Activated CD8-positive, alpha-beta T cell treated with anti-CD3 and anti-CD28 coated beads, Interleukin-2, amount 10 ng/mL, durations not matched to agents 7 days and 5 days (primary cell): ENCODE measurements around the gene GTPBP3. TPM values are rescaled to one million over a fixed set of nuclear protein-coding genes. Genes with fewer than 3 reads are reported as not detected.

Experiments used
- ATAC-seq: fragments of 150-1000 bp; cut with Tn5 transposase; one replicate; pipeline ENCODE4 v1.10.0; 2021; ENCODE audit warnings: moderate library complexity
- CTCF ChIA-PET: fragments of 350-600 bp; sonication (Branson Sonifier 250); formaldehyde crosslinking; loops from one replicate; lab custom pipeline; 2021; ENCODE audit warnings: antibody characterized with exemption; lab: Charles Lee
- POLR2A ChIA-PET: fragments of 350-600 bp; sonication (Branson Sonifier 250); formaldehyde crosslinking; loops from one replicate; lab custom pipeline; 2021; ENCODE audit warnings: antibody characterized with exemption; lab: Charles Lee
- DNase-seq: peaks from one replicate; pipeline ENCODE4 v3.0.0-alpha.2; 2020
- H3K27ac Mint-ChIP-seq: one replicate; pipeline ENCODE4 v1.8.0; 2021; ENCODE audit warnings: mild to moderate bottlenecking, mixed read lengths
- H3K27me3 Mint-ChIP-seq: one replicate; pipeline ENCODE4 v1.8.0; 2021; ENCODE audit warnings: low read depth, mixed read lengths
- H3K36me3 Mint-ChIP-seq: one replicate; pipeline ENCODE4 v1.8.0; 2021; ENCODE audit warnings: low read depth, mixed read lengths
- H3K4me1 Mint-ChIP-seq: one replicate; pipeline ENCODE4 v1.8.0; 2021; ENCODE audit warnings: low read depth, mixed read lengths
- H3K4me3 Mint-ChIP-seq: one replicate; pipeline ENCODE4 v1.8.0; 2021; ENCODE audit warnings: mild to moderate bottlenecking, mixed read lengths
- H3K9me3 Mint-ChIP-seq: one replicate; pipeline ENCODE4 v1.8.0; 2022; ENCODE audit warnings: mixed read lengths; ENCODE audit not compliant: insufficient read depth
- total RNA-seq, 2 experiments: library from RNA; stranded (reverse); gene quantifications; one replicate each; pipeline ENCODE4 v1.2.3, GENCODE V29; 2021

Gene GTPBP3
- total RNA-seq, 2 experiments from 2014 or later: 38.6 to 39.4 TPM

DNA sequence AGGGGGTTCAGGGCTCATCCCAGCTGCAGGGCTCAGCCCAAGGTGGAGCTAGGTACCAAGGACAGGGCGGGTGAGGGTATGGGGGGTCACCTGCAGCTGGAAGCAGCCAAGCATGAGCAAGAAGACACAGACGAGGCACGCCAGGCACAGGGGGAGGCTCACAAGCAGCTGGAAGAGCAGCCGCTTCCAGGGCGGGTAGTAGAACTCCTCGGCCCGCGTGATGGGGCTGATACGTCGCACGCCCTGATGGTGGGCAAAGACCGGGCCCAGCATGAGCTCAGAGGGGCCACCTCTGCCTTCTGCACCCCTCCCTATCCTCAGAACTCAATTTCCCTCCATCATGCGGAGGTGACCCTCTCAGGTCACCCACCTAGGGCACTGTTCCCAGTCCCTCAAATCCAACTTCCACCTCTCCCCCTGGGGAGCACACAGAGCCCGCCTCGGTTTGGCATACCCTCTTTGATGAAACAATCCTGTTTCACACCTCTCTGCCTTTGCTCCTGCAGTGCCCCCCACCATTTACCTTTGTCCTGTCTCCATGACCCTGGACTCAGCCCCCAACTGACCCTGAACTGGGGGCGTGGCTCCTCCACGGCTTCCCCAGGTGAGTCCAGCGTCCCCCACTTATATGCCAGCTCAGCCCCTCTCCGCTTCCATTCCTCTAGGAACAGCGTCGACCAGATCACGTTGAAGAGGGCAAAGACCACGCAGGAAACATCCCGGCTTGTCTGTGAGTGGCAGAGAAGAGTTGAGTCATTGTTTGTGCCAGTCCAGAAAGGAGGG lies 6.9 kb upstream of the GTPBP3 start:
- ChIA-PET POLR2A (interaction anchor here (0.5 kb wide), 1 partner anchor 520 kb away, joined by 3 read pairs; no protein-coding TSS in a partner anchor), CTCF (interaction anchor here (1.1 kb wide), 1 partner anchor 24 kb away, joined by 3 read pairs; no protein-coding TSS in a partner anchor)
- ATAC-seq (no peak), DNase-seq (peak; percentile 20)
- Mint-ChIP-seq H3K27me3 (peaks cover 4% of the 10 kb centered on the region), H3K36me3 (peaks cover 16% of the 10 kb centered on the region), H3K4me3 (peak overlapping the region; percentile 31), H3K9me3 (no peaks in the 10 kb centered on the region), H3K4me1 (peaks cover 30% of the 10 kb centered on the region), H3K27ac (no peak overlapping the region)

- POLR2A ChIA-PET: no interaction called here
- ATAC-seq: no peak
- H3K4me3 Mint-ChIP-seq: no peak overlapping the region
- H3K27ac Mint-ChIP-seq: no peak overlapping the region
- peaks cover 4% of the 10 kb centered on the region for H3K27me3 Mint-ChIP-seq
- CTCF ChIA-PET: interaction anchor here (1.1 to 1.8 kb wide), 3 partner anchors 12 to 55 kb away, joined by 3 to 7 read pairs (median 5); no protein-coding TSS in a partner anchor
- H3K4me1 Mint-ChIP-seq: peaks cover 33% of the 10 kb centered on the region
- peaks cover 16% of the 10 kb centered on the region for H3K36me3 Mint-ChIP-seq
- peak; percentile 21 for DNase-seq
- H3K9me3 Mint-ChIP-seq: no peaks in the 10 kb centered on the region
These were observed 6.3 kb upstream of the GTPBP3 start for GRCh38 chr19:17331045-17331558.

GRCh38 chr19:17332360-17332676 lies 5.0 kb upstream of the GTPBP3 start:
- Mint-ChIP-seq H3K27me3 (peaks cover 4% of the 10 kb centered on the region), H3K36me3 (peaks cover 16% of the 10 kb centered on the region), H3K27ac (no peak overlapping the region), H3K9me3 (no peaks in the 10 kb centered on the region), H3K4me1 (peaks cover 34% of the 10 kb centered on the region), H3K4me3 (no peak overlapping the region)
- ATAC-seq (no peak), DNase-seq (no peak)
- CTCF ChIA-PET: interaction anchor here (1.1 to 4.2 kb wide), 5 partner anchors 12 to 59 kb away, joined by 3 to 27 read pairs (median 5); partner anchors contain the start of gene DDA1
- POLR2A ChIA-PET: interaction anchor here (0.6 to 0.7 kb wide), 2 partner anchors 16 to 20 kb away, joined by 3 read pairs; no protein-coding TSS in a partner anchor

GRCh38 chr19:17332677-17333581 lies 4.4 kb upstream of the GTPBP3 start:
- peaks cover 4% of the 10 kb centered on the region for H3K27me3 Mint-ChIP-seq
- ChIA-PET CTCF (interaction anchor here (0.8 to 4.2 kb wide), 9 partner anchors 11 to 72 kb away, joined by 3 to 27 read pairs (median 4); partner anchors contain the start of gene DDA1), POLR2A (interaction anchor here (0.7 to 1.5 kb wide), 5 partner anchors 20 to 107 kb away, joined by 3 to 5 read pairs (median 3); partner anchors contain the start of genes DDA1, MRPL34 and OCEL1)
- H3K4me3 Mint-ChIP-seq: peak overlapping the region; percentile 38
- peak; percentile 63 for DNase-seq
- H3K4me1 Mint-ChIP-seq: peaks cover 35% of the 10 kb centered on the region
- ATAC-seq: no peak
- H3K36me3 Mint-ChIP-seq: peaks cover 16% of the 10 kb centered on the region
- H3K9me3 Mint-ChIP-seq: no peaks in the 10 kb centered on the region
- H3K27ac Mint-ChIP-seq: peak overlapping the region; percentile 61

DNA sequence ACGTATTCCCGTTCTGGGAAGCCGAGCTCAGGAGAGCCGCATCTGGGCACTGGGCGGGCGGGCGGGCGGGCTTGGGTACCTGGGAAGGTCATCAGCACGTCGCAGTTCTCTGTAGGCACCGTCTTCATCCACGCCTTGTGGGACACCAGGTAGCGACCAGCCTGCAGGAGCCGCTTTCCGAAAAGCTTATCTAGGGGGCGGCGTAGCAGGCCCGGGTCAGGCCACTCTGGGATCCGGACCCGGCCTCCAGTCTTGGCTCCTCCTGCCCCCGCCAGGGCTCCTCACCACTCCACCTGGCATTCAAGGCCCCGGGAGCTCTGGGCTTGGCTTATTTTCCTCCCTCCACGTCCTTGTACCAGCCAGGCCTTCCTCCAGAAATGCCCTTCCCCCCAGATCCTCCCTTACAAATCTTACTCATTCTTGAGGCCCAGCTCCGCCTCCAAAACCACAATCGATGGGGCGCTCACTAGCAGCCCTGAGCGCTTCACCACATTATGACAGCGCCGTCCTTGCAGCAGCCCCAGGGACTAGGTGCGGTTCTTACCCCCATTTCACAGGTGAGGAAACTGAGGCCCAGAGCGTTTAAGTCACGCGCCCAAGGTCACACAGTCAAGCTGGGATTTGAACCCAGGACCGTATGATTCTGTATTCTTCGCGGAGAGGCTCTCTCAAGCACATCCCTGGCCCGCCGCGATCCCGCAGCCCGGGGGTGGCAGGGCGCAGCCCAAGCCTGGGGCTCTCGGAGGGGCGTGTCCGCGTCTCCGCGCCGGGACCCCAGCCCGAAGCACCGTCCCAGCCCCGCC lies 3.5 kb upstream of the GTPBP3 start:
- ATAC-seq (peak; percentile 23), DNase-seq (peak; percentile 88)
- Mint-ChIP-seq H3K9me3 (no peaks in the 10 kb centered on the region), H3K27ac (peak overlapping the region; percentile 89), H3K4me1 (peaks cover 44% of the 10 kb centered on the region), H3K27me3 (peaks cover 4% of the 10 kb centered on the region), H3K4me3 (peak overlapping the region; percentile 84), H3K36me3 (peaks cover 21% of the 10 kb centered on the region)
- CTCF ChIA-PET: interaction anchor here (0.8 to 4.2 kb wide), 8 partner anchors 10 to 208 kb away, joined by 3 to 27 read pairs (median 4); partner anchors contain the start of gene DDA1
- POLR2A ChIA-PET: interaction anchor here (0.7 to 1.5 kb wide), 5 partner anchors 21 to 108 kb away, joined by 3 to 5 read pairs (median 4); partner anchors contain the start of genes DDA1, MRPL34 and OCEL1

DNA sequence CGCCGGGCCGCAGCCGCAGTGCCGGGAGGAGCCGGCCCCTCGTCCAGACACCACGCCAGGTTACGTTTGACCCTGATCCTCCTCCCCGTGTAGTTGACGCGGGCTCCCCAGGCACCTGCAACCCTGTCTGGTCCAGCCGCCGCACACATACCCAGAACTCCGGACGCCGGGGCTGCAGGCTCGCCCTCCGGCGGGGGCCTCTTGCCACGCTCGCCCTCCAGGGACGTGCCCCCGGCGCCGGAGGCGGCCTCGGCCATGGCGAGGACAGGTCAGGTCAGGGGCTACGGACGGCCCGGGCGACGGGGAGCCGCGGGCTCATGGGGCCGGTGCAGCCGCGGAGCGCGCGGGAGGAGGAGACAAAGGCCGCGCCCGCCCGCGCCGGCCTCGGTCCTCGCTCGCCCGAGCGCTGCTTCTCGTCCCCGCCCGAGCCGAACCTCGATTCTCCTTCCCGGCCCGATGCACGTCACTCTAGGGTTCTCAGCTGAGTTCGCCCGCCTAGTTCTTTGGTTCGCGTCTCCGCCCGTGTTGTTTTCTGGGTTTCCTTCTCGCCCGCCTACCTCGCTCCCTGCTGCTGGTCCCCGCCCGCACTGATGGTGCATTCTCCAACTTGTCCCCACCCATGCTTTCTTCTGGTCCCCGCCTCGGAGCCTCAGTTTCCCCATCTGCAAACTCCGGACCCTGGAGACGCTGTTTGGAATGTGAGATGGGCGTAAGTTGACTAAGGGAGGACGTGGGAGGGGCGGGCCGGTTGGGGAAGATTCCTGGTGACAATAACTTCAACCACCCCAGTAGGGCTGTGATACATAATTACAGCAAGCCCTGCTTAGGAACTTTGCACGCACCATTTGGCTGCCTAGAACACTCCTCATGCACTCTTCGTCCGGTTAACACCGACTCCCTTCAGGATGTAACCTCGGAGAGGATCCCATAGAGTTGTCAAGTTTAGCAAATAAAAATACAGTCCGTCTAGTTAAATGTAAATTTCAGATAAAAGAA lies 2.6 kb upstream of the GTPBP3 start, which contains the start of gene ANO8:
TSS of gene ANO8 (minus strand) at position 442 of the 996 bp plus-strand sequence. CDS start at position 257, 185 bp downstream.
- peak within 1 kb of the TSS; percentile 89 for H3K27ac Mint-ChIP-seq
- H3K36me3 Mint-ChIP-seq: peaks cover 22% of the 10 kb centered on the region
- POLR2A ChIA-PET: interaction anchor here (0.8 to 1.5 kb wide), 4 partner anchors 22 to 109 kb away, joined by 3 to 5 read pairs (median 4); partner anchors contain the start of genes DDA1, MRPL34 and OCEL1
- DNase-seq: peak; percentile 97
- peak within 1 kb of the TSS; percentile 84 for H3K4me3 Mint-ChIP-seq
- ATAC-seq: peak; percentile 62
- CTCF ChIA-PET: interaction anchor here (0.9 to 4.2 kb wide), 9 partner anchors 11 to 209 kb away, joined by 3 to 27 read pairs (median 3); partner anchors contain the start of gene DDA1
- H3K4me1 Mint-ChIP-seq: peaks cover 45% of the 10 kb centered on the region
- peaks cover 3% of the 10 kb centered on the region for H3K27me3 Mint-ChIP-seq
- no peaks in the 10 kb centered on the region for H3K9me3 Mint-ChIP-seq

- no peak for ATAC-seq
- Mint-ChIP-seq H3K4me1 (peaks cover 45% of the 10 kb centered on the region), H3K36me3 (peaks cover 21% of the 10 kb centered on the region), H3K27ac (no peak overlapping the region), H3K9me3 (no peaks in the 10 kb centered on the region), H3K27me3 (no peaks in the 10 kb centered on the region), H3K4me3 (peak overlapping the region; percentile 48)
- CTCF ChIA-PET: interaction anchor here (0.9 to 4.2 kb wide), 4 partner anchors 10 to 151 kb away, joined by 3 to 27 read pairs (median 4); partner anchors contain the start of gene DDA1
- POLR2A ChIA-PET: interaction anchor here (0.6 to 1.2 kb wide), 3 partner anchors 12 to 84 kb away, joined by 3 read pairs; partner anchors contain the start of genes DDA1 and MVB12A
- no peak for DNase-seq
These were observed 1.8 kb upstream of the GTPBP3 start for GRCh38 chr19:17335575-17335974.

DNA sequence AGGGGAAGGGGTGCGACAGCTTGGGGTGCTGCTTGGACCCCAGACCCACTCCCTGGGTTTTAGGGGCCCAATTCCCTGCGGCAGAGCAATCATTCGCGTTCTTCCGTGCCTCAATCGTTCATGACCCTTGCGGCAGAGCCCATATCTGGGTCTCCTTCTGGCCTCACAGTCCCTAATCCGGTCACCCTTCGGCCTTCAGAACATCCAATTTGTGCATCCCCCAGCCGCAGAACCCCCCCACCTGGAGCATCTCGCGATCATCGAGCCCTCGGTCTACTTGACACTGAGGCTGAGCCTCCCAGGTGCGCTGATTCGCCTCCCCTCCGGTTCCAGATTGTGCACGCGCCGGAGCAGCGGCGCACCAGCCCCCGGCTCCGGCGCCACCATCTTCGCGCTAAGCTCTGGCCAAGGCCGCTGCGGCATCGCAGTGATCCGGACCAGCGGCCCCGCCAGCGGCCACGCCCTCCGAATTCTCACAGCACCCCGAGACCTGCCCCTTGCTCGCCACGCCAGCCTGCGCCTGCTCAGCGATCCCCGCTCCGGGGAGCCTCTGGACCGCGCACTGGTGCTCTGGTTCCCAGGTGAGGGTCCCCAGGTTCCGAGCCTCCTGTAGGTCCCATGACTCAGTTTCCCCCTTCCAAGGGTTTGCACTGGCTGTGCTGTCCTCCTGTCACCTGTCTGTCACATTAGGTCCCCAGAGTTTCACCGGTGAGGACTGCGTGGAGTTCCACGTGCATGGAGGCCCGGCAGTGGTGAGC lies 501 bp downstream of the GTPBP3 start:
- DNase-seq: peak; percentile 58
- peak overlapping the region; percentile 88 for H3K27ac Mint-ChIP-seq
- peaks cover 41% of the 10 kb centered on the region for H3K4me1 Mint-ChIP-seq
- no peaks in the 10 kb centered on the region for H3K9me3 Mint-ChIP-seq
- H3K36me3 Mint-ChIP-seq: peaks cover 12% of the 10 kb centered on the region
- POLR2A ChIA-PET: interaction anchor here (1.3 kb wide), 1 partner anchor 33 kb away, joined by 3 read pairs; no protein-coding TSS in a partner anchor
- CTCF ChIA-PET: interaction anchor here (2.8 kb wide), 1 partner anchor 48 kb away, joined by 12 read pairs; no protein-coding TSS in a partner anchor
- peak; percentile 10 for ATAC-seq
- no peaks in the 10 kb centered on the region for H3K27me3 Mint-ChIP-seq
- H3K4me3 Mint-ChIP-seq: peak overlapping the region; percentile 97
